HL-60 (cell line): Measurements from ENCODE around the gene OR1L1.

ENCODE experiments used
- DNase-seq, 2 experiments: peaks; one replicate each; pipeline ENCODE4 v3.0.0-alpha.2; 2010 to 2020; ENCODE audit warnings: low read depth in 1 of 2, low spot score in 1 of 2
- H3K27ac ChIP-seq: fragments of 250-450 bp; sonication (Bioruptor Pico); replicated peaks from 2 replicates; pipeline ENCODE4 v1.5.1; 2020; ENCODE audit warnings: mild to moderate bottlenecking, moderate library complexity
- H3K27me3 ChIP-seq: fragments of 250-450 bp; sonication (Bioruptor Pico); 2 replicates; pipeline ENCODE4 v1.5.1; 2021; ENCODE audit warnings: mild to moderate bottlenecking, moderate library complexity; ENCODE audit not compliant: insufficient read depth, poor library complexity, severe bottlenecking
- H3K4me3 ChIP-seq: replicated peaks from 2 replicates; pipeline ENCODE4 v1.5.1; 2011; ENCODE audit warnings: mild to moderate bottlenecking, control low read depth, low read length; ENCODE audit not compliant: insufficient read depth
- CTCF ChIP-seq: IDR thresholded peaks from one replicate; pipeline ENCODE4 v1.5.1; 2011; ENCODE audit warnings: low read length, control low read depth, inconsistent platforms; ENCODE audit not compliant: insufficient read depth
- GABPA ChIP-seq: IDR thresholded peaks from 2 replicates; pipeline ENCODE4 v1.6.1; 2012; ENCODE audit warnings: low read depth
- POLR2AphosphoS5 ChIP-seq: IDR thresholded peaks from 2 replicates; pipeline ENCODE4 v1.6.1; 2012; ENCODE audit warnings: low read depth
- REST ChIP-seq: IDR thresholded peaks from 2 replicates; pipeline ENCODE4 v1.6.1; 2012; ENCODE audit warnings: low read depth; ENCODE audit not compliant: insufficient replicate concordance
- SPI1 ChIP-seq: IDR thresholded peaks from 2 replicates; pipeline ENCODE4 v1.6.1; 2012; ENCODE audit warnings: low read depth, mild to moderate bottlenecking, borderline replicate concordance

Gene OR1L1

GRCh38 chr9:122672481-122672880 lies 11.0 kb downstream of the OR1L1 start:
- Histone ChIP-seq H3K27ac (no peak overlapping the region), H3K27me3 (peaks cover 4% of the 10 kb centered on the region), H3K4me3 (no peak overlapping the region)
- TF ChIP-seq CTCF: no peak
- TF ChIP-seq GABPA: no peak
- TF ChIP-seq REST: no peak
- no peak for TF ChIP-seq POLR2AphosphoS5
- TF ChIP-seq SPI1: no peak
- DNase-seq: no peak

- TF ChIP-seq CTCF (no peak), SPI1 (no peak), REST (no peak), POLR2AphosphoS5 (no peak), GABPA (no peak)
- H3K27me3 ChIP-seq: no peaks in the 10 kb centered on the region
- H3K4me3 ChIP-seq: no peak overlapping the region
- DNase-seq: no peak
- H3K27ac ChIP-seq: no peak overlapping the region
Observed at GRCh38 chr9:122684851-122685250, 23.3 kb downstream of the OR1L1 start.

GRCh38 chr9:122695696-122696095 lies 34.2 kb downstream of the OR1L1 start:
- DNase-seq: no peak
- TF ChIP-seq SPI1 (no peak), GABPA (no peak), CTCF (no peak), POLR2AphosphoS5 (no peak), REST (no peak)
- Histone ChIP-seq H3K4me3 (no peak overlapping the region), H3K27ac (no peak overlapping the region), H3K27me3 (peaks cover 13% of the 10 kb centered on the region)
